Glutamatergic neuron (in vitro differentiated cells): Measurements from ENCODE around the gene FLT3. TPM values are rescaled to one million over a fixed set of nuclear protein-coding genes. Genes with fewer than 3 reads are reported as not detected.

Experiments
- DNase-seq: peaks from one replicate; pipeline ENCODE4 v3.0.0; 2022
- H3K27ac Mint-ChIP-seq: one replicate; pipeline ENCODE4 v1.8.0; 2020; ENCODE audit warnings: mild to moderate bottlenecking, mixed read lengths, inconsistent platforms; ENCODE audit not compliant: unreplicated experiment
- H3K27me3 Mint-ChIP-seq: one replicate; pipeline ENCODE4 v1.8.0; 2020; ENCODE audit warnings: mild to moderate bottlenecking, moderate library complexity, mixed read lengths, inconsistent platforms; ENCODE audit not compliant: unreplicated experiment
- H3K36me3 Mint-ChIP-seq: one replicate; pipeline ENCODE4 v1.8.0; 2020; ENCODE audit warnings: mild to moderate bottlenecking, mixed read lengths, inconsistent platforms; ENCODE audit not compliant: unreplicated experiment
- H3K4me1 Mint-ChIP-seq: one replicate; pipeline ENCODE4 v1.8.0; 2020; ENCODE audit warnings: mild to moderate bottlenecking, low read depth, mixed read lengths, inconsistent platforms; ENCODE audit not compliant: unreplicated experiment
- H3K4me3 Mint-ChIP-seq: one replicate; pipeline ENCODE4 v1.8.0; 2020; ENCODE audit warnings: mild to moderate bottlenecking, mixed read lengths, inconsistent platforms; ENCODE audit not compliant: unreplicated experiment
- H3K9me3 Mint-ChIP-seq: one replicate; pipeline ENCODE4 v1.8.0; 2020; ENCODE audit warnings: mild to moderate bottlenecking, moderate library complexity, mixed read lengths, inconsistent platforms; ENCODE audit not compliant: unreplicated experiment
- total RNA-seq: library from RNA; stranded (reverse); fragmentation: NEBNext Ultra II Directional; extraction: Animal tissue kit (Norgen Biotek cat#: 25700); gene quantifications from one replicate; pipeline ENCODE4 v1.2.1, GENCODE V29; 2021; ENCODE audit not compliant: unreplicated experiment
- TF ChIP-seq, protein P1 (sequence below): fragments of 200-600 bp; sonication (generic); IDR thresholded peaks from one replicate; pipeline ENCODE4 v1.5.0; 2021; ENCODE audit not compliant: partially characterized antibody, unreplicated experiment

Gene FLT3
- total RNA-seq, 1 donor from 2014 or later, result not detected

DNA sequence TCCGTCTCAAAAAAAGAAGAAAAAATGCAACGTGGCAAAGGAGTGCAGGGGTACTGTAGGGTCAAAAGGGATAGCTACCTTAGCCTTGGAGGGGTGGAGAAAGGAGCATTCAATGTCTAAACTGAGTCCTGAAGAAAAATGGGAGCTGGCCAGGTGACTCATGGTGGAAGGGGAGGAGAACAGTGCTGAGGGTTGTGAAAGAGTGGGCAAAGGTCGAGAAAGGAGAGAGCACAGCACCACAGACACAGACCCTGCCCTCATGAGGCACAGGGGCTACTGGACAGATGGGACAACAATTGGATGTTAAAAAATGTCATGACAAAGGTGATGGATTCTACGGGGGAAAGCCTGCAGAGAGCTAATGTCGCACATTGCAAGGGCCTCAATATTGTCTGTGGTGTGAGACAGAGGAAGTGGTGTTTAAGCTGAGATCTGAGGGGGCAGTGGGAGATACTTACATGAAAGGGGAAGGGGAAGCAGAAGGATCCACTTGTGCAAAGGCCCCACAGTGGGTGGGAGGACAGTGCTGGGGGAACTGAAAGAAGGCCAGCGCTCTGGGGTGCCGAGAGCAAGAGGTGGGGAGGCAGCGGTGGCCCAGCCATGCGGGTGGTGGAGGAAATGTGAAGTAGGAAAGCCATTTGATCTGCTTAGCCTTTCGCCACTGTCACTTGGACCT lies 69.0 kb downstream of the FLT3 start:
- no peaks in the 10 kb centered on the region for H3K36me3 Mint-ChIP-seq
- no peaks in the 10 kb centered on the region for H3K9me3 Mint-ChIP-seq
- TF ChIP-seq, protein P1, sequence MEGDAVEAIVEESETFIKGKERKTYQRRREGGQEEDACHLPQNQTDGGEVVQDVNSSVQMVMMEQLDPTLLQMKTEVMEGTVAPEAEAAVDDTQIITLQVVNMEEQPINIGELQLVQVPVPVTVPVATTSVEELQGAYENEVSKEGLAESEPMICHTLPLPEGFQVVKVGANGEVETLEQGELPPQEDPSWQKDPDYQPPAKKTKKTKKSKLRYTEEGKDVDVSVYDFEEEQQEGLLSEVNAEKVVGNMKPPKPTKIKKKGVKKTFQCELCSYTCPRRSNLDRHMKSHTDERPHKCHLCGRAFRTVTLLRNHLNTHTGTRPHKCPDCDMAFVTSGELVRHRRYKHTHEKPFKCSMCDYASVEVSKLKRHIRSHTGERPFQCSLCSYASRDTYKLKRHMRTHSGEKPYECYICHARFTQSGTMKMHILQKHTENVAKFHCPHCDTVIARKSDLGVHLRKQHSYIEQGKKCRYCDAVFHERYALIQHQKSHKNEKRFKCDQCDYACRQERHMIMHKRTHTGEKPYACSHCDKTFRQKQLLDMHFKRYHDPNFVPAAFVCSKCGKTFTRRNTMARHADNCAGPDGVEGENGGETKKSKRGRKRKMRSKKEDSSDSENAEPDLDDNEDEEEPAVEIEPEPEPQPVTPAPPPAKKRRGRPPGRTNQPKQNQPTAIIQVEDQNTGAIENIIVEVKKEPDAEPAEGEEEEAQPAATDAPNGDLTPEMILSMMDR, result no peak
- no peaks in the 10 kb centered on the region for H3K4me1 Mint-ChIP-seq
- H3K27ac Mint-ChIP-seq, result no peak overlapping the region
- H3K4me3 Mint-ChIP-seq, result no peak overlapping the region
- H3K27me3 Mint-ChIP-seq, result no peaks in the 10 kb centered on the region
- DNase-seq, result no peak

DNA sequence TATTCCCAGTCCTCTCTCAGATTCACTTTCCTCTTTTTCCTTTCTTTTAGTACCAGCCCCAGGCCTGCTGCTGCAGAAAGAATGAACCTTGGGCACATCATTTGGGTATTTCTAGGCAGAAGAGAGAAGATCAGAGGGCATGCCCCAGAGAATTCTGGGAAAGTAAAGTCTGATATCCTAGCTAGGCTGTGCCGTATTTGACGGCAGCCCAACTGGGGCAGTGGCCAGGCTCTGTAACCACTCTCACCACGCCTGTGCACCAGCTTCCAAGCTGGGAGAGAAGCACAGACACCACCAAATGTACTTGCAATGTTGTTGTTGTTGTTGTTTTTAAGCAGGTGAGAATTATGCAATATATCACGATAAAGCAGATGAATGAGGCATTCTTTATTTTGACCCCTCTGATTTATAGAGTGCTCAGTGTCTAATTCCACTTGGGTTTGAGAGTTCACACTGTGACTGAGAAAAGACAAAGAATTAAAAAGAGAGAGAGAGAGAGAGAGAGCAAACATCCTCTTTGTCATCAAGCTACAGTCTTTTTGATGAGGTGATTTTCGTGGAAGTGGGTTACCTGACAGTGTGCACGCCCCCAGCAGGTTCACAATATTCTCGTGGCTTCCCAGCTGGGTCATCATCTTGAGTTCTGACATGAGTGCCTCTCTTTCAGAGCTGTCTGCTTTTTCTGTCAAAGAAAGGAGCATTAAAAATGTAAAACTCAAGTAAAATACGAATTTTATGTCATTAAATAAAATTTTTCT lies 72.6 kb downstream of the FLT3 start:
- Mint-ChIP-seq H3K27me3 (no peaks in the 10 kb centered on the region), H3K4me1 (no peaks in the 10 kb centered on the region), H3K4me3 (no peak overlapping the region), H3K9me3 (no peaks in the 10 kb centered on the region), H3K36me3 (no peaks in the 10 kb centered on the region), H3K27ac (no peak overlapping the region)
- no peak for DNase-seq
- TF ChIP-seq, protein P1, result no peak

DNA sequence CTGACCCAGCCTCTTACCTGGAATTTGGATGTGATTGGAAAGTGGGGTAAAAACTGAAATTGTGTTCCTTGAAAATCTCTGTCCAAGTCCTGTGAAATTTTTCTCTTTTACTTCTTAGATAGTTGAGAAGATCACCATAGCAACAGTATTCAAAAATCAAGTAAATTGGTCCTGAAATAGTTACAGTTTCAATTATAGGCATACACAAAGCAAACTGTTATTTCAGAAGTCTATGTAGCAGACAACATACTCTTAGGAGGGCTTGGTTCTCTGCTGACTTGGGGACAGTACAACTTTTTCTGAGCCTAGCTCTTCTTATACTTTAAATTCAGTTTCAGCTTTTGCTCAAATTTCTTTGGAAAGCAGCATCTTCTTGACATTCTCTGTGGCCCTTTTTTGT lies 73.3 kb downstream of the FLT3 start:
- Mint-ChIP-seq H3K27ac (no peak overlapping the region), H3K4me3 (no peak overlapping the region), H3K9me3 (no peaks in the 10 kb centered on the region), H3K36me3 (no peaks in the 10 kb centered on the region), H3K27me3 (no peaks in the 10 kb centered on the region), H3K4me1 (no peaks in the 10 kb centered on the region)
- TF ChIP-seq, protein P1, result no peak
- DNase-seq, result no peak

DNA sequence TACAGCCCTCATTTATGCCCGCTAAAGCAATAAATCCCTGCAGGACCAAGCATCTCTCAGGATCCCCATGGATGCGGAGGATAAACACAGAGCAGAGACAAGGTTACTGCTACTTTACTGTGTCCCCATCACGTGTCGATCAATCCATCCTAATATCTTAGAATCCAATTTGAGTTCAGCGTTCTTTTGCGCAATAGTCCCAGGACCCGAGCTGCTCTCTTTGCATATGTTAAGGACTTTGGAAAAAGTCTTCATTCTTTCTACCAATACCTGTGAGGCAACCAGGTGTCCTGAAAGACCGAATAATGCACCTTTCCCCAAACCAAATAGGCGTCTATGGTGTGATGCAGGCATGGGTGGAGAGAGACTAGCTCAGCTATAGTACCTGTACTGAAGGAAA lies 73.9 kb downstream of the FLT3 start:
- no peaks in the 10 kb centered on the region for H3K9me3 Mint-ChIP-seq
- H3K27ac Mint-ChIP-seq, result no peak overlapping the region
- no peaks in the 10 kb centered on the region for H3K4me1 Mint-ChIP-seq
- TF ChIP-seq, protein P1, result no peak
- no peak for DNase-seq
- H3K27me3 Mint-ChIP-seq, result no peaks in the 10 kb centered on the region
- no peak overlapping the region for H3K4me3 Mint-ChIP-seq
- no peaks in the 10 kb centered on the region for H3K36me3 Mint-ChIP-seq
